Ishikawa (cell line): ENCODE data around the gene WDHD1.

Source experiments
- CEBPB ChIP-seq: IDR thresholded peaks from 2 replicates; pipeline ENCODE4 v1.6.1; 2012
- CREB1 ChIP-seq: IDR thresholded peaks from 2 replicates; pipeline ENCODE4 v1.6.1; 2012; ENCODE audit warnings: low read depth
- EGR1 ChIP-seq: IDR thresholded peaks from 2 replicates; pipeline ENCODE4 v1.6.1; 2012
- EP300 ChIP-seq: IDR thresholded peaks from 2 replicates; pipeline ENCODE4 v1.6.1; 2012; ENCODE audit warnings: borderline replicate concordance
- TAF1 ChIP-seq: IDR thresholded peaks from 2 replicates; pipeline ENCODE4 v1.6.1; 2012; ENCODE audit warnings: low read depth, mild to moderate bottlenecking
- TEAD4 ChIP-seq: IDR thresholded peaks from 2 replicates; pipeline ENCODE4 v1.6.1; 2012
- YY1 ChIP-seq: IDR thresholded peaks from 2 replicates; pipeline ENCODE4 v1.6.1; 2012; ENCODE audit warnings: low read depth
- ZBTB7A ChIP-seq: IDR thresholded peaks from 2 replicates; pipeline ENCODE4 v1.6.1; 2012; ENCODE audit warnings: low read depth
- TF ChIP-seq, protein P1 (sequence below): IDR thresholded peaks from 2 replicates; pipeline ENCODE4 v1.6.1; 2012; ENCODE audit warnings: low read depth, mild to moderate bottlenecking

DNA sequence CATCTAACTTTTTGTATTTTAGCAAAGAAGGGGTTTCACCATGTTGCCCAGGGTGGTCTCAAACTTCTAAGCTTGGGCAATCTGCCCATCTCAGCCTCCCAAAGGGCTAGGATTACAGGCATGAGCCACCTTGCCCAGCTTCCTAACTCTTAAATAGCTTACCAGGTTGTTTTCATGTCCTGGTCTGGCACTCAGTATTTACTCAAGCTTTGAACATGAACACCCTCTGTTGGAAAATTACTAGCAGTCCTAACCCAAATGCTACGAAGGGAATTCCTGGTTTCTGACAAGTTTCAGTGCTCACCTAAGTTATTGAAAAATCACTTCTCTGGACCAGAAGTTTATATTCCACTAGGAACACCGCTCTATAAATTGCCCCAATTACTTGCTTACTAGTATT is 91.8 kb downstream of the WDHD1 start:
- TF ChIP-seq YY1 (no peak), TAF1 (no peak), EGR1 (no peak), CREB1 (no peak), TEAD4 (no peak), EP300 (no peak), ZBTB7A (no peak), CEBPB (no peak)
- TF ChIP-seq, protein P1, sequence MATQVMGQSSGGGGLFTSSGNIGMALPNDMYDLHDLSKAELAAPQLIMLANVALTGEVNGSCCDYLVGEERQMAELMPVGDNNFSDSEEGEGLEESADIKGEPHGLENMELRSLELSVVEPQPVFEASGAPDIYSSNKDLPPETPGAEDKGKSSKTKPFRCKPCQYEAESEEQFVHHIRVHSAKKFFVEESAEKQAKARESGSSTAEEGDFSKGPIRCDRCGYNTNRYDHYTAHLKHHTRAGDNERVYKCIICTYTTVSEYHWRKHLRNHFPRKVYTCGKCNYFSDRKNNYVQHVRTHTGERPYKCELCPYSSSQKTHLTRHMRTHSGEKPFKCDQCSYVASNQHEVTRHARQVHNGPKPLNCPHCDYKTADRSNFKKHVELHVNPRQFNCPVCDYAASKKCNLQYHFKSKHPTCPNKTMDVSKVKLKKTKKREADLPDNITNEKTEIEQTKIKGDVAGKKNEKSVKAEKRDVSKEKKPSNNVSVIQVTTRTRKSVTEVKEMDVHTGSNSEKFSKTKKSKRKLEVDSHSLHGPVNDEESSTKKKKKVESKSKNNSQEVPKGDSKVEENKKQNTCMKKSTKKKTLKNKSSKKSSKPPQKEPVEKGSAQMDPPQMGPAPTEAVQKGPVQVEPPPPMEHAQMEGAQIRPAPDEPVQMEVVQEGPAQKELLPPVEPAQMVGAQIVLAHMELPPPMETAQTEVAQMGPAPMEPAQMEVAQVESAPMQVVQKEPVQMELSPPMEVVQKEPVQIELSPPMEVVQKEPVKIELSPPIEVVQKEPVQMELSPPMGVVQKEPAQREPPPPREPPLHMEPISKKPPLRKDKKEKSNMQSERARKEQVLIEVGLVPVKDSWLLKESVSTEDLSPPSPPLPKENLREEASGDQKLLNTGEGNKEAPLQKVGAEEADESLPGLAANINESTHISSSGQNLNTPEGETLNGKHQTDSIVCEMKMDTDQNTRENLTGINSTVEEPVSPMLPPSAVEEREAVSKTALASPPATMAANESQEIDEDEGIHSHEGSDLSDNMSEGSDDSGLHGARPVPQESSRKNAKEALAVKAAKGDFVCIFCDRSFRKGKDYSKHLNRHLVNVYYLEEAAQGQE: no peak
